Right lobe of liver (tissue), 6 donors: ENCODE measurements around the gene MRPS6. TPM values are rescaled to one million over a fixed set of nuclear protein-coding genes. Genes with fewer than 3 reads are reported as not detected.

Experiments
- ATAC-seq, 4 donors: fragments of 200-7000 bp; cut with Tn5 transposase; one replicate each; pipeline ENCODE4 v1.9.1; 2020; ENCODE audit warnings: mild to moderate bottlenecking in 4 of 4, moderate library complexity in 4 of 4
- DNase-seq, 3 donors: peaks; one replicate each; pipeline ENCODE4 v3.0.0-alpha.2; 2020
- H3K27ac ChIP-seq, 3 donors: fragments of 200-600 bp; one replicate each; pipeline ENCODE4 v1.8.0; 2022
- H3K27me3 ChIP-seq, 2 donors: fragments of 200-600 bp; one replicate each; pipeline ENCODE4 v1.8.0; 2022
- H3K36me3 ChIP-seq, 4 donors: fragments of 200-600 bp; sonication (generic) in 1 of 4; one replicate each; pipeline versions ENCODE4 v1.5.1 to v1.8.0; 2017 to 2022; ENCODE audit warnings: control low read depth in 1 of 4
- H3K4me1 ChIP-seq, 4 donors: fragments of 200-600 bp; sonication (generic) in 1 of 4; one replicate each; pipeline versions ENCODE4 v1.5.1 to v1.8.0; 2017 to 2022; ENCODE audit warnings: control low read depth in 1 of 4
- H3K4me3 ChIP-seq, 3 donors: fragments of 200-600 bp; one replicate each; pipeline ENCODE4 v1.8.0; 2022
- H3K9me3 ChIP-seq, 4 donors: fragments of 200-600 bp; sonication (generic) in 1 of 4; one replicate each; pipeline versions ENCODE4 v1.5.1 to v1.8.0; 2017 to 2022; ENCODE audit warnings: control low read depth in 1 of 4
- POLR2A ChIP-seq: fragments of 450-650 bp; IDR thresholded peaks from one replicate; pipeline ENCODE4 v1.6.1; 2017; ENCODE audit warnings: antibody characterized with exemption, mild to moderate bottlenecking
- WGBS: methylation state at CpG from one replicate; pipeline ENCODE4 v1.1.6; 2018; ENCODE audit warnings: low coverage, low lambda C conversion rate; ENCODE audit not compliant: insufficient coverage; ENCODE audit errors: missing lambda C conversion rate; 5-methylcytosine and 5-hydroxymethylcytosine counted together
- intact Hi-C, 2 donors: fragments of 100-400 bp; cut with DNase I; formaldehyde crosslinking; loops; one replicate each; pipeline versions ENCODE4 v1.11.2 to v1.14.1; 2022
- long read RNA-seq: library from polyadenylated mRNA; unstranded; transcript quantifications from one replicate; pipeline ENCODE4 v2.0.0, GENCODE V29; 2019
- total RNA-seq, 6 experiments: library from RNA; depleted of rRNA in 2 of 6; stranded (reverse); fragments of >200 nt in 2 of 6; fragmentation: NEBNext Ultra II Directional in 3 of 6; extraction: Animal tissue kit (Norgen Biotek cat#: 25700) in 3 of 6; gene quantifications; one replicate each; pipeline versions ENCODE4 v1.1.0 to v1.2.4, GENCODE V29; 2016 to 2023
- TF ChIP-seq, protein P1 (sequence below), 4 donors: fragments of 200-600 bp in 3 of 4; fragments of 450-650 bp in 1 of 4; IDR thresholded peaks; one replicate each; pipeline versions ENCODE4 v1.5.1 to v1.8.0; 2016 to 2022; ENCODE audit warnings: antibody characterized with exemption in 4 of 4, mild to moderate bottlenecking in 2 of 4
- donor health status: DM: no; HTN: yes; CAD: no.
- donor health status: DM: no; HTN: no; CAD: no.
- donor health status: DM: no; HTN: no; CAD: no.
- donor health status: DM: no; HTN: yes; CAD: no.
- donor health status: DM: no; HTN: yes; CAD: no.

Gene MRPS6
- 10 to 100 TPM; 16.0 to 30.0 (median 24.5) TPM for total RNA-seq
- long read RNA-seq, transcript MRPS6-201 (3 exons, 990 nt): major isoform, 27 of 30 reads
- long read RNA-seq, partial matches to known transcripts: 0 of 30 reads
- long read RNA-seq, other reads (novel, unspliced or antisense): 3 of 30 reads

DNA sequence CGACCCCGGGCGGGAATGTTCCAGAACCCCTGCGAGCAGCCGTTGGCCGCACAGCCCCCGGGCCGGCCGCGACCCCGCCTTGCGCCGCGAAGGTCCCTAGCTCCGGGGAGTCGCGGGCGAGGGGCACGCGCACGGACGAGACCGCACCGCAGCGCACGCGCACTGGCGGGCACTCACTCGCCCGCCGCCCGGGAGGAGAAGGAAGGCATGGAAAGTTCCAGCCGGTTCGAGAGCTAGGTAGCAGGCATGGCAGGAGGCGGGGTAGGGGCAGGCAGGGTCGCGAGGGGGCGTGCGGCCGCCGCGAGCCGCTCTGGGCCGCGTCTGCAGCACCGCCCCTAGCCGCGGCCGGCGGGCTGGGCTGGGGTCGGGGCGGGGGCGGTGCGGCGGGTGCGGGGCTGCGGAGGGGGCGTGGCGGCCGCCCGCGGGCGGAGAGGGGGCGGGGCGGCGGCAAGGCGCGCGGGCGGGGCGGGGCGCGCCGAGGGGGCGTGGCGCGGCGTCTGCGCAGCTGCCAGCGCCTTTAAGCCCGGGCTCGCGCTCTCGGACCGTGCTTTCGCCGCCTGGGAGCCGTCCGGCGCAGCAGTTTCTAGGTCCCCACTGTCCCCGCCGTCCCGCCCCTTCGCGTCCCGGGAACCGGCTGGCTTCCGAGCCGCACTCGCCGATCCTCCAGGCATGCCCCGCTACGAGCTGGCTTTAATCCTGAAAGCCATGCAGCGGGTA, at the start of gene MRPS6, which contains the start of gene SLC5A3:
Gene MRPS6 (plus strand): TSS at position 547 of the 717 bp plus-strand sequence. CDS start 123 bp downstream, at position 670.
Gene SLC5A3 (plus strand): TSS at position 547 of the 717 bp plus-strand sequence. CDS start 21,621 bp downstream, outside the sequence.
- ATAC-seq (peak; percentile 83 to 86 (median 86)), DNase-seq (peak; percentile 89 to 91 (median 90))
- H3K27ac ChIP-seq: peak within 1 kb of the TSS; percentile 91 to 99 (median 97)
- H3K4me1 ChIP-seq: peaks cover 0 to 14% (median 4%) of the 10 kb centered on the region in 4 donors
- H3K36me3 ChIP-seq: no peaks in the 10 kb centered on the region
- WGBS: no CpG with 5 or more reads among the region's 104 CpGs
- intact Hi-C loops: no loop called here
- H3K4me3 ChIP-seq: peak within 1 kb of the TSS; percentile 57 to 75 (median 73)
- H3K9me3 ChIP-seq: no peaks in the 10 kb centered on the region
- H3K27me3 ChIP-seq: no peaks in the 10 kb centered on the region
- TF ChIP-seq POLR2A: peak; percentile 93
- TF ChIP-seq, protein P1, sequence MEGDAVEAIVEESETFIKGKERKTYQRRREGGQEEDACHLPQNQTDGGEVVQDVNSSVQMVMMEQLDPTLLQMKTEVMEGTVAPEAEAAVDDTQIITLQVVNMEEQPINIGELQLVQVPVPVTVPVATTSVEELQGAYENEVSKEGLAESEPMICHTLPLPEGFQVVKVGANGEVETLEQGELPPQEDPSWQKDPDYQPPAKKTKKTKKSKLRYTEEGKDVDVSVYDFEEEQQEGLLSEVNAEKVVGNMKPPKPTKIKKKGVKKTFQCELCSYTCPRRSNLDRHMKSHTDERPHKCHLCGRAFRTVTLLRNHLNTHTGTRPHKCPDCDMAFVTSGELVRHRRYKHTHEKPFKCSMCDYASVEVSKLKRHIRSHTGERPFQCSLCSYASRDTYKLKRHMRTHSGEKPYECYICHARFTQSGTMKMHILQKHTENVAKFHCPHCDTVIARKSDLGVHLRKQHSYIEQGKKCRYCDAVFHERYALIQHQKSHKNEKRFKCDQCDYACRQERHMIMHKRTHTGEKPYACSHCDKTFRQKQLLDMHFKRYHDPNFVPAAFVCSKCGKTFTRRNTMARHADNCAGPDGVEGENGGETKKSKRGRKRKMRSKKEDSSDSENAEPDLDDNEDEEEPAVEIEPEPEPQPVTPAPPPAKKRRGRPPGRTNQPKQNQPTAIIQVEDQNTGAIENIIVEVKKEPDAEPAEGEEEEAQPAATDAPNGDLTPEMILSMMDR (IDR thresholded peaks at IDR 0.05): no peak

DNA sequence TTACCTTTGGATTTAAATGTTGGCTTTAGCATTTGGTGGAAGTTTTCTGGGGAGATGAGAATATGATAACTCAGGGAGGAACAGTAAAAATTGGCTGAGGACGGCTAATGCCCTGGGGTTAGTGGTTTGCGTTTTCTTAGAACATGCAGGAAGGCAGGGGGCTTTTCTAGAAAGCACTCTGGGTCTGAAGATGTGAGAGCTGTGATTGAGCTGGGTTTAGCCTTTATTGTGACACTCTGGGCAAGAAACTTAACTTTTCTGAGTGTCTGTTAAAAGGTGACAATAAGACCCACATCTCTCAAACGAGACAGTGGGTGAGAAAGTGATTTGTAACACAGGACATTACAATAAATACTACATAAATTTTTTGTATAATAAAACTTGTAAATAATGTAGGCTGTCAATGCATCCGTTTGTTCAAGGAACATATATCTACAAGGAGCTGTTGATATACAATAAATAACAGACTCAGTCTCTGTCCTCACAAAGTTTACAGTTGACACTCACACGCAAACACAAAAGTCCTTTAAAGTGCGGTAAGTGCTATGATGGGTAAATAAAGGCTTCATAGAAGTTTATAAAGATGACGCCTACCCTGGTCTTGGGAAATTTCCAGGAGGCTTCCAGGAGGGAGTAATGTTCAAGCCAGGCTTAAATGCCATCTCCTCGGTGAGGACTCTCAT, 49.5 kb upstream of the MRPS6 start:
- 71% methylated on average over 8 of the region's 8 CpGs for WGBS
- DNase-seq: no peak
- TF ChIP-seq, protein P1 (IDR thresholded peaks at IDR 0.05): no peak
- TF ChIP-seq POLR2A: no peak
- Histone ChIP-seq H3K27me3 (no peaks in the 10 kb centered on the region), H3K36me3 (no peaks in the 10 kb centered on the region), H3K4me1 (no peaks in the 10 kb centered on the region), H3K27ac (no peak overlapping the region), H3K4me3 (no peak overlapping the region), H3K9me3 (no peaks in the 10 kb centered on the region)
- intact Hi-C loops: no loop called here
- ATAC-seq: no peak

DNA sequence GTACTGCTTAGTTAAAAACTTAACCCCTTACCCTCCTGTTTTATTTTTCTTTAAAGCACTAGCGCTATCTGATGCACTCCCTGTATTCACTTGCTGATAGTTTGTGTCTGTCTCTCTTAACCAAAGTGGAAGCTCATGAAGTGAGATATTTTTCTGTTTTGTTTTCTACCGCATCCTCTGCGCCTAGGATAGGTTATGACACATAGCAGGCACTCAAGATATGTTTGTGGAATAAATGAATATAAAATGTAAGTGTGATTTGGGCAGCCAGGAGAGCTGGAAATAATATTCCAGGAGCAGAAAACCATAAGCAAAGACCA, 49.0 kb upstream of the MRPS6 start:
- ATAC-seq (no peak), DNase-seq (no peak)
- TF ChIP-seq, protein P1 (IDR thresholded peaks at IDR 0.05): no peak
- TF ChIP-seq POLR2A: no peak

DNA sequence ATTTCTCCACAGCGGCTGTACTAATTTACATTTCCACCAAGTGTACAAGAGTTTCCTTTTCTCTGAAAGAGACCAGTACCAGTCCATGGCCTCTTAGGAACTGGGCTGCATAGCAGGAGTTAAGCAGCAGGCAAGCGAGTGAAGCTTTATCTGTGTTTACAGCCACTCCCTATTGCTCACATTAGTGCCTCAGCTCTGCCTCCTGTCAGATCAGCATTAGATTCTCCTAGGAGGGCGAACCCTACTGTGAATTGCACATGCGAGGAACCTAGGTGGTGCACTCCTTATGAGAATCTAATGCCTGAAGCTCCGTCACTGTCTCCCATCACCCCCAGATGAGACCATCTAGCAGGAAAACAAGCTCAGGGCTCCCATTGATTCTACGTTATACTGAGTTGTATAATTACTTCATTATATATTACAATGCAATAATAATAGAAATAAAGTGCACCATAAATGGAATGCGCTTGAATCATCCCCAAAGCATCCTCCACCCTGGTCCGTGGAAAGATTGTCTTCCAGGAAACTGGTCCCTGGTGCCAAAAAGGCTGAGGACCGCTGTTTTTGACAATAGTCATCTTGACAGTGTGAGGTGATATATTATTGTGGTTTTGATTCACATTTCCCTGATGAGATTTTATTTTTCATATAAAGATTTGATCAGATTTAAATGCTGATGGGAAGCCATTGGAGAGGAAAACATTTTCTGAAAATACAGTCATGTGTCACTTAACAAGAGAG, 45.5 kb upstream of the MRPS6 start:
- H3K4me1 ChIP-seq: no peaks in the 10 kb centered on the region
- H3K27me3 ChIP-seq: no peaks in the 10 kb centered on the region
- no peak for TF ChIP-seq POLR2A
- TF ChIP-seq, protein P1 (IDR thresholded peaks at IDR 0.05): no peak
- intact Hi-C loops: no loop called here
- DNase-seq (no peak), ATAC-seq (no peak)
- 81% methylated on average over 8 of the region's 9 CpGs for WGBS
- no peaks in the 10 kb centered on the region for H3K9me3 ChIP-seq
- H3K27ac ChIP-seq: no peak overlapping the region
- H3K36me3 ChIP-seq: no peaks in the 10 kb centered on the region
- H3K4me3 ChIP-seq: no peak overlapping the region

More for the DNA sequence above, 49.0 kb upstream of the MRPS6 start:
- 91% methylated on average over 3 of the region's 3 CpGs for WGBS
- intact Hi-C loops: no loop called here
- Histone ChIP-seq H3K27me3 (no peaks in the 10 kb centered on the region), H3K9me3 (no peaks in the 10 kb centered on the region), H3K36me3 (no peaks in the 10 kb centered on the region), H3K4me3 (no peak overlapping the region), H3K27ac (no peak overlapping the region), H3K4me1 (no peaks in the 10 kb centered on the region)
